ENCODE measurements around the gene MAP2K3. TPM values are rescaled to one million over a fixed set of nuclear protein-coding genes. Genes with fewer than 3 reads are reported as not detected.

The MAP2K3 gene
- total RNA-seq, 6 donors from 2014 or later, result 45.1 to 134 (median 79.5) TPM

GRCh38 chr17:21271454-21272183, 12.9 kb upstream of the MAP2K3 start:
- ATAC-seq (ENCODE audit: low FRiP score in 2 of 2), result no peak
- Histone ChIP-seq H3K4me1 (peaks cover 13 to 19% (median 16%) of the 10 kb centered on the region in 4 donors), H3K4me3 (no peak overlapping the region), H3K27me3 (no peaks in the 10 kb centered on the region), H3K36me3 (no peaks in the 10 kb centered on the region), H3K27ac (no peak overlapping the region), H3K9me3 (no peaks in the 10 kb centered on the region)
- 91 to 92% methylated on average over 6 to 10 of the region's 10 CpGs for WGBS, 2 donors
- TF ChIP-seq POLR2AphosphoS5 (IDR thresholded peaks at IDR 0.05) (no peak), POLR2A (IDR thresholded peaks at IDR 0.05) (no peak), EP300 (IDR thresholded peaks at IDR 0.05) (no peak)
- no peak for DNase-seq

- TF ChIP-seq EP300 (IDR thresholded peaks at IDR 0.05), result no peak
- no peak for TF ChIP-seq CTCF (IDR thresholded peaks at IDR 0.05)
- no peak for TF ChIP-seq POLR2AphosphoS5 (IDR thresholded peaks at IDR 0.05)
- TF ChIP-seq POLR2A (IDR thresholded peaks at IDR 0.05), result no peak
- 78 to 94% methylated on average over 1 to 3 of the region's 3 CpGs for WGBS, 2 donors
- H3K4me3 ChIP-seq, result no peak overlapping the region
Observed at GRCh38 chr17:21272250-21272649, 12.3 kb upstream of the MAP2K3 start.

GRCh38 chr17:21272881-21273792, 11.4 kb upstream of the MAP2K3 start:
- no peak overlapping the region for H3K4me3 ChIP-seq
- no peak overlapping the region for H3K27ac ChIP-seq
- 78 to 85% methylated on average over 10 to 14 of the region's 14 CpGs for WGBS, 2 donors
- DNase-seq (peak in 1 of 2 donors; percentile 27), ATAC-seq (ENCODE audit: low FRiP score in 2 of 2) (no peak)
- H3K36me3 ChIP-seq, result no peaks in the 10 kb centered on the region
- H3K4me1 ChIP-seq, result peaks cover 13 to 23% (median 18%) of the 10 kb centered on the region in 4 donors
- TF ChIP-seq CTCF (IDR thresholded peaks at IDR 0.05) (no peak), POLR2A (IDR thresholded peaks at IDR 0.05) (no peak), POLR2AphosphoS5 (IDR thresholded peaks at IDR 0.05) (no peak)
- no peaks in the 10 kb centered on the region for H3K9me3 ChIP-seq
- H3K27me3 ChIP-seq, result no peaks in the 10 kb centered on the region

More at GRCh38 chr17:21272250-21272649, 12.3 kb upstream of the MAP2K3 start:
- H3K36me3 ChIP-seq, result no peaks in the 10 kb centered on the region
- no peak for DNase-seq
- no peaks in the 10 kb centered on the region for H3K27me3 ChIP-seq
- H3K4me1 ChIP-seq, result peaks cover 13 to 21% (median 19%) of the 10 kb centered on the region in 4 donors
- H3K9me3 ChIP-seq, result no peaks in the 10 kb centered on the region
- no peak for ATAC-seq (ENCODE audit: low FRiP score in 2 of 2)
- no peak overlapping the region for H3K27ac ChIP-seq

- Histone ChIP-seq H3K36me3 (no peaks in the 10 kb centered on the region), H3K9me3 (no peaks in the 10 kb centered on the region), H3K4me3 (peak overlapping the region; percentile 62 to 83 (median 67)), H3K4me1 (peaks cover 31 to 43% (median 35%) of the 10 kb centered on the region in 4 donors), H3K27me3 (no peaks in the 10 kb centered on the region), H3K27ac (peak overlapping the region in 3 of 4 donors; percentile 1 to 78 (median 70))
- TF ChIP-seq EP300 (IDR thresholded peaks at IDR 0.05), result no peak
- TF ChIP-seq POLR2A (IDR thresholded peaks at IDR 0.05), result no peak
- no peak for TF ChIP-seq CTCF (IDR thresholded peaks at IDR 0.05)
- no peak for TF ChIP-seq POLR2AphosphoS5 (IDR thresholded peaks at IDR 0.05)
- no peak for ATAC-seq (ENCODE audit: low FRiP score in 2 of 2)
- DNase-seq, result peak in 1 of 2 donors; percentile 15
- WGBS, 2 donors, result 5 to 9% methylated on average over 3 to 20 of the region's 20 CpGs
Observed at GRCh38 chr17:21275047-21275578, 9.4 kb upstream of the MAP2K3 start.
